Measurements from ENCODE around the gene MCUB. TPM values are rescaled to one million over a fixed set of nuclear protein-coding genes. Genes with fewer than 3 reads are reported as not detected.
A peak's percentile ranks its signal among the peaks of the same experiment; 100 is the strongest.

Gene MCUB
- total RNA-seq, 1 donor from 2014 or later: 37.1 TPM

DNA sequence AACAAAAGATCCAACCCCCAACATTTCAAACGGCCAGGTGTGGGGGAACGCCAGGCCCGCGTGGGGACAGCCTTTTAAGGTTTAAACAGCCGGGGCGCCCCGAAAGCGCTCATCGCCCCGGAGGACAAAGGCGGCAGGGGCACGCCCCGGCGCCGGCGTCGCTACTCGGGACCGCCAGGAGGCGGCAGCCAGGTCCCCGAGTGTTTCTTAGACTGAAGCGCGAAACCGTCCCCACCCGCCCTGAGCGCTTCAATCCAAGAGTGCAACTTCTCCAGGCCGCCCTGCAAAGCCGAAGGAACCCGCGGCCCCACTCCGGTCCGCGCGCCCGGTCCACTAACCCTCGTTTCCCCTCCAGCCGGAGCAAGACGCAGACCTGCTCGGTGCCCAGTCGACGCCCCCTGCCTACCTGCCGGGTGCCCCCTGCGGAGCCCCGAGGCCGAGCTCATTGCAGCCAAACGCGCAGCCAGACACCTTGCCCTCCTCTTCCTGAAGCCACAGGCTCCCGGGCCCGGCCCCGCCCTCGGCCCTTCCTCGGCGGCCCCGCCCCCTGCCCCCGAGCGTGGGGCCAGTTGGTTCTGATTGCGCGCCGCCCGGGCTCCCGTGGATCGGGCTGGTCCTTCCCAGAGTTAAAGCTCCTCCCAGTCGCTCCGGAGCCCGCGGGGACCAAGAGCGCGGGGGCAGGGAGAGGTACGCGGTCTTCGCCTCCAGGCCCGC lies 143.1 kb downstream of the MCUB start, which contains the start of gene CASP6:
TSS of gene CASP6 (minus strand) at position 496 of the 714 bp plus-strand sequence. CDS start at position 446, 50 bp downstream.
- Mint-ChIP-seq H3K9me3 (no peaks in the 10 kb centered on the region), H3K27me3 (ENCODE audit: low read depth) (no peaks in the 10 kb centered on the region), H3K27ac (peak within 1 kb of the TSS; percentile 85), H3K4me3 (ENCODE audit: low read depth) (peak within 1 kb of the TSS; percentile 85), H3K36me3 (ENCODE audit: low read depth) (peaks cover 21% of the 10 kb centered on the region), H3K4me1 (ENCODE audit: low read depth) (peaks cover 35% of the 10 kb centered on the region)
- peak; percentile 73 for DNase-seq (ENCODE audit: low spot score)
- intact Hi-C loops (cut with micrococcal nuclease): loop anchor here (1.0 to 5.0 kb wide), 5 partner anchors 27 to 274 kb away; partner anchors contain the start of genes GAR1, MCUB and PLA2G12A

DNA sequence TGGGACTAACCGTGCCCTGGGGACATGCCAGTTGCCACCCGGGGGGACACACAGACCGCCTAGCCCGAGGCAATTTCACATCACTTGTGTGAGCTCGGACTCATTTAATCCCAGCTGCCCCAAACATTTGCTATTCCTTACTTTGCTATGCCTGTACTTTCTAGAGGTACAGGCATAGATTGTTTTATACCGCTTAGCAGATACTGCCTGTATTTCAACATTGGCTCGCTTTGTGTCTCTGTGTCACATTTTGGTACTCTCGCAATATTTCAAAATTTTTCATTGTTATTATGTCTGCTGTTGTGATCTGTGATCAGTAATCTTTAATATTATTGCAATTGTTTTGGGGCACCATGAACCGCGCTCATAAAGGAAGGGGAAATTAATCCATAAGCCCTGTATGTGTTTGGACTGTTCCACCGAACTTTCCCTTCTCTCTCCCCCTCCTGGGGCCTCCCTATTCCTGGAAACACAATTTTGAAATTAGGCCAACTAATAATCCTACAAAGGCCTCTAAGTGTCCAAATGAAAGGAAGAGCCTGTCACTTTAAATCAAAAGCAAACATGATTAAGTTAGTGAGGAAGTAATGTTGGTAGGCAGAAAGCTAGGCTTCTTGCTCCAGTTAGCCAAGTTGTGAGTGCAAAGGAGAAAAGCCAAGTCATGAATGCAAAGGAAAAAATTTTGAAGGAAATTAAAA lies 143.8 kb downstream of the MCUB start:
- no peaks in the 10 kb centered on the region for H3K27me3 Mint-ChIP-seq (ENCODE audit: low read depth)

DNA sequence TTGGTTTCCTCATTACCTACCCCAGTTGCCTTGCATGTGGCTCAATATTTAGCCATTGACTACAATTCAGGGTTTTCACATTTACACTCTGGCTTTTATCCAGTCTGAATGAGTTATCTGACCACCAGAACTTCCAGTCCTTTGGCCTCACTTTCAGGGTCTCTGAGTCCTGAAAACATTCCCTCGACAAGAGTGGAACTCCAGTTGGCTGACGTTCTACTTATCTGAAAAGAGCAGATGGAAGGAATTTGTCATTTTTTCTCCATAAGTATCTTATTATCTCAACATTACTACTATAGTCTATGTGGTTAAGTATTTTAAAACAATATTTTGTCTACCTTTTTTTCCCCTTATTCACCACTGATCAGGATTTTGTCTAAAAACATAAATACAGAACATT lies 148.4 kb downstream of the MCUB start:
- H3K9me3 Mint-ChIP-seq: no peaks in the 10 kb centered on the region

More for the DNA sequence above, 143.8 kb downstream of the MCUB start:
- no peak for DNase-seq (ENCODE audit: low spot score)
- Mint-ChIP-seq H3K36me3 (ENCODE audit: low read depth) (peaks cover 16% of the 10 kb centered on the region), H3K9me3 (no peaks in the 10 kb centered on the region), H3K27ac (peak overlapping the region; percentile 56), H3K4me1 (ENCODE audit: low read depth) (peaks cover 29% of the 10 kb centered on the region), H3K4me3 (ENCODE audit: low read depth) (peak overlapping the region; percentile 85)
- intact Hi-C loops (cut with micrococcal nuclease): loop anchor here (1.0 to 5.0 kb wide), 4 partner anchors 26 to 273 kb away; partner anchors contain the start of genes GAR1, MCUB and PLA2G12A

GRCh38 chr4:109708990-109709389 lies 148.9 kb downstream of the MCUB start:
- no peak overlapping the region for H3K27ac Mint-ChIP-seq
- H3K4me1 Mint-ChIP-seq (ENCODE audit: low read depth): peaks cover 2% of the 10 kb centered on the region
- H3K27me3 Mint-ChIP-seq (ENCODE audit: low read depth): no peaks in the 10 kb centered on the region
- H3K36me3 Mint-ChIP-seq (ENCODE audit: low read depth): peaks cover 3% of the 10 kb centered on the region
- intact Hi-C loops (cut with micrococcal nuclease): no loop called here
- H3K4me3 Mint-ChIP-seq (ENCODE audit: low read depth): no peak overlapping the region
- DNase-seq (ENCODE audit: low spot score): no peak
- no peaks in the 10 kb centered on the region for H3K9me3 Mint-ChIP-seq

More for the DNA sequence above, 148.4 kb downstream of the MCUB start:
- intact Hi-C loops (cut with micrococcal nuclease): no loop called here
- Mint-ChIP-seq H3K27me3 (ENCODE audit: low read depth) (no peaks in the 10 kb centered on the region), H3K27ac (no peak overlapping the region), H3K4me1 (ENCODE audit: low read depth) (peaks cover 6% of the 10 kb centered on the region), H3K36me3 (ENCODE audit: low read depth) (peaks cover 3% of the 10 kb centered on the region), H3K4me3 (ENCODE audit: low read depth) (no peak overlapping the region)
- no peak for DNase-seq (ENCODE audit: low spot score)

DNA sequence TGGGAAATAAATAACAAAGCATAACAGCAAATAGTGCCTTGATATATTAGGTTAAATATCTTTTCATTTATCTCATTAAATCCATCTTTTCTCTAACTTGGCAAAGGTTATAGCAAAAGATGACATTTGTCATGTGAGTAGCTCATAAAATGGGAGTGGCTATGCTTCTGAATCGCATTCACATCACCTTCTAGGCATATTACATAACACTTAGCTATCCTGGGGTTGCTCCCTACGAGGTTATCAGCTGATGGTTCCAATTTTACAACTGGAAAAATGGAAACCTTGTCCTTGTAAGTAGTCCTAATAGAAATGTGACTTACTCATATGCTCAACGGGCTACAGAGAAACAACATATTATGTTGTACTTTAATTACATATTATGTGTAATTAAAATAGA lies 153.5 kb downstream of the MCUB start:
- H3K9me3 Mint-ChIP-seq: no peaks in the 10 kb centered on the region
- peaks cover 7% of the 10 kb centered on the region for H3K4me1 Mint-ChIP-seq (ENCODE audit: low read depth)
- no peaks in the 10 kb centered on the region for H3K27me3 Mint-ChIP-seq (ENCODE audit: low read depth)
- intact Hi-C loops (cut with micrococcal nuclease): no loop called here
- H3K27ac Mint-ChIP-seq: no peak overlapping the region
- peaks cover 21% of the 10 kb centered on the region for H3K36me3 Mint-ChIP-seq (ENCODE audit: low read depth)
- no peak overlapping the region for H3K4me3 Mint-ChIP-seq (ENCODE audit: low read depth)
- no peak for DNase-seq (ENCODE audit: low spot score)

GRCh38 chr4:109718759-109719158 lies 158.7 kb downstream of the MCUB start:
- H3K27ac Mint-ChIP-seq: no peak overlapping the region
- no peak for DNase-seq (ENCODE audit: low spot score)
- peaks cover 6% of the 10 kb centered on the region for H3K9me3 Mint-ChIP-seq
- intact Hi-C loops (cut with micrococcal nuclease): no loop called here
- H3K36me3 Mint-ChIP-seq (ENCODE audit: low read depth): peaks cover 29% of the 10 kb centered on the region
- no peak overlapping the region for H3K4me3 Mint-ChIP-seq (ENCODE audit: low read depth)
- no peaks in the 10 kb centered on the region for H3K27me3 Mint-ChIP-seq (ENCODE audit: low read depth)
- H3K4me1 Mint-ChIP-seq (ENCODE audit: low read depth): peaks cover 7% of the 10 kb centered on the region

GRCh38 chr4:109719604-109720003 lies 159.6 kb downstream of the MCUB start:
- no peak for DNase-seq (ENCODE audit: low spot score)
- Mint-ChIP-seq H3K4me1 (ENCODE audit: low read depth) (peaks cover 7% of the 10 kb centered on the region), H3K36me3 (ENCODE audit: low read depth) (peaks cover 27% of the 10 kb centered on the region), H3K27ac (no peak overlapping the region), H3K9me3 (peaks cover 6% of the 10 kb centered on the region), H3K27me3 (ENCODE audit: low read depth) (no peaks in the 10 kb centered on the region), H3K4me3 (ENCODE audit: low read depth) (no peak overlapping the region)
- intact Hi-C loops (cut with micrococcal nuclease): no loop called here

- Mint-ChIP-seq H3K4me3 (ENCODE audit: low read depth) (no peak overlapping the region), H3K27me3 (ENCODE audit: low read depth) (no peaks in the 10 kb centered on the region), H3K4me1 (ENCODE audit: low read depth) (peaks cover 4% of the 10 kb centered on the region), H3K27ac (no peak overlapping the region), H3K36me3 (ENCODE audit: low read depth) (peaks cover 25% of the 10 kb centered on the region), H3K9me3 (peaks cover 6% of the 10 kb centered on the region)
- intact Hi-C loops (cut with micrococcal nuclease): no loop called here
- DNase-seq (ENCODE audit: low spot score): no peak
Measured at GRCh38 chr4:109721033-109721432, 161.0 kb downstream of the MCUB start.

- intact Hi-C loops (cut with micrococcal nuclease): no loop called here
- H3K27ac Mint-ChIP-seq: no peak overlapping the region
- H3K36me3 Mint-ChIP-seq (ENCODE audit: low read depth): peaks cover 13% of the 10 kb centered on the region
- no peaks in the 10 kb centered on the region for H3K4me1 Mint-ChIP-seq (ENCODE audit: low read depth)
- peaks cover 6% of the 10 kb centered on the region for H3K9me3 Mint-ChIP-seq
- no peaks in the 10 kb centered on the region for H3K27me3 Mint-ChIP-seq (ENCODE audit: low read depth)
- no peak overlapping the region for H3K4me3 Mint-ChIP-seq (ENCODE audit: low read depth)
- DNase-seq (ENCODE audit: low spot score): no peak
Measured at GRCh38 chr4:109722357-109722756, 162.3 kb downstream of the MCUB start.

- no peak overlapping the region for H3K27ac Mint-ChIP-seq
- no peaks in the 10 kb centered on the region for H3K27me3 Mint-ChIP-seq (ENCODE audit: low read depth)
- no peak for DNase-seq (ENCODE audit: low spot score)
- peaks cover 6% of the 10 kb centered on the region for H3K9me3 Mint-ChIP-seq
- H3K36me3 Mint-ChIP-seq (ENCODE audit: low read depth): peaks cover 16% of the 10 kb centered on the region
- intact Hi-C loops (cut with micrococcal nuclease): no loop called here
- H3K4me1 Mint-ChIP-seq (ENCODE audit: low read depth): peaks cover 4% of the 10 kb centered on the region
- no peak overlapping the region for H3K4me3 Mint-ChIP-seq (ENCODE audit: low read depth)
Measured at GRCh38 chr4:109723110-109723509, 163.1 kb downstream of the MCUB start.

DNA sequence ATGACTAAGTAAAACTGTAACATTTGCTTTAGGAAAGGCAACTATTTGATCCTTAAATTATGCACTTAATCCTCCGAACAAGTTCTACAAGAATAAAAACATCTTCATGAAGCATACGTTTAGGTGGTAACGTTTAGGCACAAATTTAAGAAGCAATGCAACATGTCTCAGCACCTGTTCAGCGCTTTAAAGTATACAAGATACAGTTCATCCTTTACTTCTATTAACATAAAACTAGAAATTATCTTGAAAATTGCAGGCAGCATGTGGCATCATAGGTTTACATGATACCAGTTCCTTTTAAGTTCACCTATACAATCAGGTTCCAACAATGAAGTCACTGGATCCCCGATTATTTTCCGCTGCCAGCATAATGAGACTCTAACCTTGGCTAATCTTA lies 168.3 kb downstream of the MCUB start:
- no peak overlapping the region for H3K4me3 Mint-ChIP-seq (ENCODE audit: low read depth)
- intact Hi-C loops (cut with micrococcal nuclease): no loop called here
- no peaks in the 10 kb centered on the region for H3K27me3 Mint-ChIP-seq (ENCODE audit: low read depth)
- peaks cover 14% of the 10 kb centered on the region for H3K4me1 Mint-ChIP-seq (ENCODE audit: low read depth)
- H3K27ac Mint-ChIP-seq: no peak overlapping the region
- no peaks in the 10 kb centered on the region for H3K9me3 Mint-ChIP-seq
- peaks cover 5% of the 10 kb centered on the region for H3K36me3 Mint-ChIP-seq (ENCODE audit: low read depth)
- no peak for DNase-seq (ENCODE audit: low spot score)

DNA sequence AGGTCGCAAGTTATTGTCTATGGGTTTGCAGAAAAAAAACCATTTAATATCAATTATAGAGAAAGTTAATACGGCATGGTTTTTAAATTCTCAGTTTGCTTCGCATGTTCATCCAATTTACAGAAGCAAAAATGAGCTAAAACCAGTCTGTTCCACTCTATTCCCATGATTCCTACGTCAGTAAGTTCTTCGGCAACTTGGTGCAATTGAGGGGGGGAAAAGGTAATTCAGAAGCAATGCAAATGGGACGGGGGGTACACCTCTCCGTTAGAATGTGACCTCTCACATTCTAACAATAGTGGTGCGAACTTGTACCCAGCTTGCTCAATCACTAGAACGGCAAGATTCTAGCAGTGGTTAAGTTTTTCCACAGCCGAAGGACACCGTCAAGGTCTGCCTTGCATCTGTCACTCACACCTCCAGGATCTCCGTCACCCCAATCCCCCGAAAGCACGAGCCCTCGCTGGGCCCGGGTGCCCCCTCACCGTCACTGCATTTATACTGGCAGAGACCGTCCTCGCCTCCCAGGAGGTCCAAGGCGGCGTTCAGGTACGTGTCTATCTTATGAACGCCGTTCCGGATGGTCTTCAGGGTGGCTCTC lies 169.2 kb downstream of the MCUB start:
- H3K27ac Mint-ChIP-seq: no peak overlapping the region
- peak overlapping the region; percentile 82 for H3K4me3 Mint-ChIP-seq (ENCODE audit: low read depth)
- H3K4me1 Mint-ChIP-seq (ENCODE audit: low read depth): peaks cover 14% of the 10 kb centered on the region
- H3K36me3 Mint-ChIP-seq (ENCODE audit: low read depth): peaks cover 5% of the 10 kb centered on the region
- intact Hi-C loops (cut with micrococcal nuclease): no loop called here
- no peaks in the 10 kb centered on the region for H3K27me3 Mint-ChIP-seq (ENCODE audit: low read depth)
- DNase-seq (ENCODE audit: low spot score): no peak
- no peaks in the 10 kb centered on the region for H3K9me3 Mint-ChIP-seq

Data from activated T-helper 2 cell treated with anti-CD3 and anti-CD28 coated beads, Interferon-gamma antibody, Interleukin-2, Interleukin-4, amounts not matched to agents 10 μg/mL and 5 μg/mL and 100 μg/mL, durations not matched to agents 14 hours and 24 hours and 36 hours (primary cell).